ENCODE data around the gene CFAP97D1.
A peak's percentile ranks its signal among the peaks of the same experiment; 100 is the strongest.

Gene CFAP97D1

DNA sequence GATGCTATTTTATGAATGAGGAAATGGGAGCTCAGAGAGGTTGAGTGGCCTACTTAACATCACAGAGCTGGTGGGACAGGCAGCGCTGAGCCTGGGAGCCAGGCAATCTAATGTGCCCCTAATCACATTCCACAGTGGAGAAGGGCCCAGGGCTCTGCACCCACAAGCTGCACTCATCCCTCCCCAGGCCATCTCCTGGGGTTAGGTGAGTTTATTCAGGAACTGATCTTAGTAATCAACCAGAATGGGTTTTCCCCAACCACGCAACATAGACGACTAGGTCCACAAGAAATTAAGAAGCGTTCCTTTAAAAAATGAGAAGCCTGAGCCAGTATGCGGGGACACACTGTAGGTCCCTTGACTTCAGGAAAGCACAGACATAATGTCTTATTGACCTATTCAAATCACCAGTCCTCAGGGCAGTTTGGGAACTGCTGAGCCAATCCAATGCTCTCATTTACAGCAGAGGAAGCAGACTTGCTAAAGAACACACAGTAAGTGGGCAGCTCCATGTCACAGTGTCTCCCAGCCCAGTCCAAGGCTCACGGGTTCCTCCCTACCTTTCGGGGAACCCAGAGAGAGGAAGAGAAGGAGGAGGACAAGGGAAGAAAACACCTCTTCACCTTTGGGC lies 50.4 kb downstream of the CFAP97D1 start:
- peak; percentile 26 for DNase-seq

DNA sequence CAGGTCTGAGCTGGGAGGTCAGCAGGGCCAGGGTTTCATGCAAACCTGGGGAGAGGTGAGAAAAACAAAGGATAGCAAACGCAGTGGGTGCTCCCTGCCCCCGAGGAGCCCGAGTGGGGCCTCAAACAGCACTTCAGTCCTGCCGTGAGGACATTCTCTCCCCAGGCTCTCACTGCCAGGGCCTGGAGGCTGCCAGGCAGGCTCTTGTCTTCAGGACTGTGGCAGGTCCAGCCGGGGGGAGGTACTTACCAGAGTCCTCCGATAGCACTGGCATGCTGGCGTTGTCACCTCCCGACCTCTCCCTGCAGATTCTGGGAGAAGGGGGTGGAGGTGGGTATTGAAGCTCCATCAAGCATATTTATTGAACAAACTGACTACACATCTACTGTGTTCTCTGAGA lies 51.4 kb downstream of the CFAP97D1 start:
- DNase-seq: no peak

DNA sequence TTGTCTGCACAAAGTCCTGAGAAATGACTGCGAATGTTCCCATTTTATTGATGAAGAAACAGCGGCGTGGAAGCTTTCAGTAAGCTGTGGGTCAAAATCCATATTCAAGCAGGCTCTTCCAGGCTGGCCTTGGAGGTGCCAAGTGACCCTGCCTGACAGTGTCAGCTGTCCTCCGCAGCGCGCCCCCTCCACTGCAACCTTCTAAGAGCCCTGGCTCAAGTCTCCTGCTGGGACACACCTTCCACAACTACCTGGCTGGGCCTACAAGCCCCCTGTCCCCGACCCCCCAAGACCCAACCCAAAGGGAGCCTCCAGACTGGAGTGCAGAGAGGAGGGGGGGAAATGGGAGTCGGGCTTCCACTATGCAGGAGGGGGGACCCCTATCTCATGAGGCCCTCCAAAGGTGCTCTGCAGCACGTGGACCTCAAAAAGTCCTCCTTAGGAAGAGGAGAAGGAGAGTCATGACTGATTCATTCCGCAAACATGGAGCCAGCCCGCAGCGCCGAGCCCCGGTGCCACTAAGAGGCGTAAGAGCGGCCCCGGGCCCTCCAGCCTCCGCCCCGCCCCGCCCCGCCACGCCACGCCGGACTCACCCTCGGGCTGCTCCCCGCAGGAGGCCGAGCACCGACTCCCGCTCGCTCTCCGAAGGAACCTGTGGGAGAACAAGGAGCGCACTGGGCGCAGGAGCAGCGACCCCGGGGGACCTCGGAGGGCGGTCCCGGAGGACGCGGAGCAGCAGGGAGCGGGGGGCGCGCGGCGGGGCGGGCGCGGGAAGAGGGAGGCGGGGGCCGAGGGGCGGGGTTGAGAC lies 52.1 kb downstream of the CFAP97D1 start:
- DNase-seq: peak; percentile 46

DNA sequence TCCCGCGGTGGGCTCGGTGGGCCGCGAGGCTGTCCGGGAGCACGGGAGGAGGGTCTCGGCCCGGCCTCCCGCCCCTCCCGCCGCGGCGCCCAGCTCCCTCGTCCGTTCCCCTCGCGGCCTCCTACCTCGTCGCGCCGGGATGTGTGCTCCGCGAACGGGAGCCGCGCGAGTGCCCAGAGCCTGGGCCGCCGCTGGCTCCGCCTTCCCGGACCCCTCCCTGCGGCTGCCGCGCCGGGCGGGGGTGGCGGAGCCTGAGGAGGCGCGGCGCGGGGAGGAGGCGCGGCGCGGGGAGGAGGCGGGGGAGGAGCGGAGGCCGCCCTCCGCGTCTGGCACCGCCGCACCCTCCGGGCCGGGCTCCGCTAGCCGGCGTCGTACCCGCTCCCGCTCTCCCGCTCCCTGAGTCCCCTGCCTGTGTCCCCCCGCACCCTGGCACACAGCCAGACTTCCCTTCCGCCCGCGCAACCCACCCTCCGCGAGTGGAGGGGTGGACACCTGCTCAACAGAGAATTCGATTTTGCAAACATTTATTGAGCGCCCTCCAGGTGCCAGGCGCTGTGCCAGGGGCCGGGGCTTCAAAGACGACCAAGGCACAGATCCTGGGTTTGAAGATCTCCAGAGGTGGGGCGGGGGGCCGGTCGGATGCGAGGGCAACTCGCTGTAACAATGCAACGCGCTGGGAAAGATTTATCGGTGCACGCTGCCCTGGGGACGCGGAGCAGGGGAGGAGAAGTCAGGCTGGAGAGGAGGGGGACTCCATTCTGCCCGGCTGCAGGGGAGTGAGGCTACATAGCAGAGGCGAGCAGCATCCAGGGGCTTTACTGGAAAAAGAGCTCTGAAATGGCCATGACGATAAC lies 53.0 kb downstream of the CFAP97D1 start, which contains the start of gene MPP3:
MPP3 (minus strand) TSS at position 171 of the 854 bp plus-strand sequence. CDS start 1,240 bp downstream, outside the sequence.
- DNase-seq: peak; percentile 65

DNA sequence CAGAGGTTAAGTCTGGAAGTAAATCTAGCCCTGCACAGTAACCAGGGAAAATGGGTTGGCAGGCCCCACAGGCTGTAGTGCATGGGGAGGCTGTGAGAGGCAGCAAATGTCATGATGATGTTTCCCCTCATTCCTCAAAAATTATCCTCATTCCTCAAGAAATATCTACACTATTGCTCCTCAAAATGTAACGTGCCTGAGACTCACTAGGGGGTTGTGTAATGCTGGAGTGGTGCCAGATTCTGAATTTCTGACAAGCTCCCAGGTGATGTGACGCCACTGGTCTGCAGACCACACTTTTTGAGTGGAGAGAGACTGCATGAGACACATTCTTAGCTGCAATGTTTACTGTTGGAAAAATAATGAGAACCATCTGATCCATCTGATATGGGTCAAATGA lies 53.9 kb downstream of the CFAP97D1 start:
- no peak for DNase-seq
